DND-41 (cell line): ENCODE measurements around the gene ABI3BP.

ENCODE experiments used
- ATAC-seq: fragments of 200-7000 bp; cut with Tn5 transposase; 3 replicates; pipeline ENCODE4 v1.9.1; 2021; ENCODE audit warnings: low read depth; ENCODE audit not compliant: insufficient read depth
- DNase-seq: peaks from one replicate; pipeline ENCODE4 v3.0.0-alpha.2; 2020
- H2AFZ ChIP-seq: 2 replicates; pipeline ENCODE4 v1.6.0; 2012; ENCODE audit warnings: low read depth, low read length
- H3K27ac ChIP-seq: 2 replicates; pipeline ENCODE4 v1.5.1; 2012; ENCODE audit warnings: low read length, inconsistent platforms
- H3K27me3 ChIP-seq: fragments of 200-600 bp; sonication (generic); 2 replicates; pipeline ENCODE4 v1.6.0; 2012; ENCODE audit warnings: low read length, mild to moderate bottlenecking, inconsistent platforms; ENCODE audit not compliant: insufficient read depth, poor library complexity
- H3K36me3 ChIP-seq: 2 replicates; pipeline ENCODE4 v1.5.1; 2012; ENCODE audit warnings: low read length, inconsistent platforms; ENCODE audit not compliant: insufficient read depth
- H3K4me1 ChIP-seq: 2 replicates; pipeline ENCODE4 v1.5.1; 2012; ENCODE audit warnings: mild to moderate bottlenecking, low read length; ENCODE audit not compliant: insufficient read depth
- H3K4me2 ChIP-seq: 2 replicates; pipeline ENCODE4 v1.6.0; 2012; ENCODE audit warnings: mild to moderate bottlenecking, moderate library complexity, low read length, inconsistent platforms; ENCODE audit not compliant: insufficient read depth
- H3K4me3 ChIP-seq, 2 experiments: fragments of 200-600 bp in 1 of 2; shearing (Covaris generic) in 1 of 2; 2 replicates each; pipeline ENCODE4 v1.5.1; 2012 to 2016; ENCODE audit warnings: inconsistent platforms in 2 of 2, low read length in 2 of 2, mild to moderate bottlenecking in 2 of 2, low read depth in 1 of 2, moderate library complexity in 1 of 2
- H3K79me2 ChIP-seq: 2 replicates; pipeline ENCODE4 v1.6.0; 2012; ENCODE audit warnings: low read length, inconsistent platforms; ENCODE audit not compliant: insufficient read depth
- H3K9ac ChIP-seq: 2 replicates; pipeline ENCODE4 v1.6.0; 2012; ENCODE audit warnings: low read depth, mild to moderate bottlenecking, inconsistent platforms, low read length, moderate library complexity
- H3K9me3 ChIP-seq: 2 replicates; pipeline ENCODE4 v1.5.1; 2012; ENCODE audit warnings: low read length, moderate library complexity, mild to moderate bottlenecking, inconsistent platforms; ENCODE audit not compliant: insufficient read depth, severe bottlenecking
- H4K20me1 ChIP-seq: 2 replicates; pipeline ENCODE4 v1.6.0; 2012; ENCODE audit warnings: low read length; ENCODE audit not compliant: insufficient read depth
- CTCF ChIP-seq: IDR thresholded peaks from 2 replicates; pipeline ENCODE4 v1.5.1; 2012; ENCODE audit warnings: borderline replicate concordance, low read length, moderate library complexity, mild to moderate bottlenecking; ENCODE audit not compliant: poor library complexity, severe bottlenecking; ENCODE audit errors: extremely low read depth
- EZH2 ChIP-seq: IDR thresholded peaks from 3 replicates; pipeline ENCODE4 v1.6.1; 2012; ENCODE audit warnings: borderline replicate concordance, low read depth, mild to moderate bottlenecking, moderate library complexity, low read length, inconsistent platforms; ENCODE audit not compliant: severe bottlenecking

Gene ABI3BP

DNA sequence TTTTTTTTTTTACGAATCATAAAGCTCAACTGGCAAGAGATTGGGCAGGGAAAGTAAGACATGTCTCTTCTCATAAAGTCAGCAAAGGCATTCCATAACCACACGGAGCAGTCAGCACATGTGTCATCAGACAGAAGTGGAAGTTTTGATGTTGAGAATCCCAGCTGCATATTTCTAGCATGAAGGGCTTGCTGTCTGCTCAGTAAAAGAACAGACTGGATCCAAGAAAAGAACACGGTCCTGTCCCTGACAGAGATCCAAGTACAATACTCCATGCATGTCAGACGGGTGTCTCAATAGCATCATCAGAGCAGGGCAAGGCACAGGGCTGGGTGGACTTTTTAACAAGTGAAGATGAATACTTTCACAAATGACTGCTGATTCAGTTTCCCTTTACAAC is 38.2 kb downstream of the ABI3BP start:
- Histone ChIP-seq H3K27ac (no peak overlapping the region), H3K4me3 (no peak overlapping the region), H3K27me3 (no peaks in the 10 kb centered on the region), H4K20me1 (no peaks in the 10 kb centered on the region), H3K36me3 (no peaks in the 10 kb centered on the region), H3K4me2 (no peak overlapping the region), H3K4me1 (no peaks in the 10 kb centered on the region), H3K9ac (no peak overlapping the region), H3K79me2 (no peaks in the 10 kb centered on the region), H2AFZ (no peak overlapping the region), H3K9me3 (no peaks in the 10 kb centered on the region)
- DNase-seq (no peak), ATAC-seq (no peak)
- TF ChIP-seq EZH2 (no peak), CTCF (no peak)

- DNase-seq: no peak
- no peaks in the 10 kb centered on the region for H3K9me3 ChIP-seq
- H3K27me3 ChIP-seq: no peaks in the 10 kb centered on the region
- no peaks in the 10 kb centered on the region for H4K20me1 ChIP-seq
- no peak overlapping the region for H3K4me3 ChIP-seq
- no peak overlapping the region for H3K27ac ChIP-seq
- H3K79me2 ChIP-seq: no peaks in the 10 kb centered on the region
- ATAC-seq: no peak
- no peak overlapping the region for H2AFZ ChIP-seq
- H3K4me2 ChIP-seq: no peak overlapping the region
- H3K9ac ChIP-seq: no peak overlapping the region
- H3K36me3 ChIP-seq: no peaks in the 10 kb centered on the region
- TF ChIP-seq EZH2: no peak
- no peak for TF ChIP-seq CTCF
- no peaks in the 10 kb centered on the region for H3K4me1 ChIP-seq
These were observed 38.9 kb downstream of the ABI3BP start for GRCh38 chr3:100954199-100954935.

DNA sequence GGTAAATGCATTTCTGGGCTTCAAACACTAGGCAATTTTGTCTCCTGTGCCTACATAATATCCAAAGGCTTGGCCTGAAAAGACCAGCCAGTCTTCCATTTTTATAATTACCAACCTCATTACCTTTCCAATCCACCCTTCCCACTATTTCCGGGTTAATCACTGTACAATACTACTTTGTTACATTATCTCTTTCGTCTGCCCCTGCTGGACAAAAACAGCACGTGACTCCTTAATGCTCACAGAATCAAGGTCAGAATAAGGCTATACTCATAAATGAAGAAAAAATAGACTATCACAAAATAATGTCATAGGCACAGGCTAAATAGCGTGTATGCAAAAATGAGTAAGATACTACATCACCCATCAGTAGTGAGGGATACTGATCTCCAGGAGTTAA is 40.1 kb downstream of the ABI3BP start:
- no peak for TF ChIP-seq CTCF
- no peak for TF ChIP-seq EZH2
- no peak overlapping the region for H3K27ac ChIP-seq
- no peak overlapping the region for H3K4me2 ChIP-seq
- ATAC-seq (no peak), DNase-seq (no peak)
- H3K79me2 ChIP-seq: no peaks in the 10 kb centered on the region
- no peaks in the 10 kb centered on the region for H3K9me3 ChIP-seq
- H3K27me3 ChIP-seq: no peaks in the 10 kb centered on the region
- H3K4me1 ChIP-seq: no peaks in the 10 kb centered on the region
- H3K36me3 ChIP-seq: no peaks in the 10 kb centered on the region
- no peaks in the 10 kb centered on the region for H4K20me1 ChIP-seq
- no peak overlapping the region for H2AFZ ChIP-seq
- H3K4me3 ChIP-seq: no peak overlapping the region
- H3K9ac ChIP-seq: no peak overlapping the region
